KMS-11 (cell line): ENCODE data around the gene HBB.

Source experiments
- H2AFZ ChIP-seq: fragments of 200-600 bp; sonication (generic); 2 replicates; pipeline ENCODE4 v1.6.1; 2016; ENCODE audit warnings: antibody characterized with exemption, mixed run types, low read depth
- H3K27ac ChIP-seq: fragments of 200-600 bp; sonication (generic); 2 replicates; pipeline ENCODE4 v1.6.1; 2016; ENCODE audit warnings: mild to moderate bottlenecking, mixed run types
- H3K27me3 ChIP-seq: fragments of 200-600 bp; sonication (generic); 2 replicates; pipeline ENCODE4 v1.6.1; 2017; ENCODE audit warnings: mild to moderate bottlenecking, low read depth, mixed run types, moderate library complexity; ENCODE audit not compliant: insufficient read depth
- H3K36me3 ChIP-seq: fragments of 200-600 bp; sonication (generic); 2 replicates; pipeline ENCODE4 v1.6.1; 2017; ENCODE audit warnings: mild to moderate bottlenecking, mixed run types; ENCODE audit not compliant: insufficient read depth
- H3K4me1 ChIP-seq: fragments of 200-600 bp; sonication (generic); 2 replicates; pipeline ENCODE4 v1.6.1; 2016; ENCODE audit warnings: mild to moderate bottlenecking, low read depth, mixed run types; ENCODE audit not compliant: poor library complexity, severe bottlenecking
- H3K4me2 ChIP-seq: fragments of 200-600 bp; sonication (generic); 2 replicates; pipeline ENCODE4 v1.7.0; 2016; ENCODE audit warnings: mild to moderate bottlenecking, mixed run types
- H3K4me3 ChIP-seq: fragments of 200-600 bp; sonication (generic); IDR thresholded peaks from 2 replicates; pipeline ENCODE4 v1.6.1; 2017; ENCODE audit warnings: low read depth, low read length, mixed read lengths; ENCODE audit not compliant: insufficient read depth
- H3K79me2 ChIP-seq: fragments of 200-600 bp; sonication (generic); 2 replicates; pipeline ENCODE4 v1.6.1; 2016; ENCODE audit warnings: low read depth, mixed run types; ENCODE audit not compliant: insufficient read depth
- H3K9ac ChIP-seq: fragments of 200-600 bp; sonication (generic); 2 replicates; pipeline ENCODE4 v1.6.1; 2016; ENCODE audit warnings: mild to moderate bottlenecking, mixed run types
- H4K20me1 ChIP-seq: fragments of 200-600 bp; sonication (generic); 2 replicates; pipeline ENCODE4 v1.6.1; 2016; ENCODE audit warnings: mild to moderate bottlenecking, mixed run types; ENCODE audit not compliant: insufficient read depth
- CTCF ChIP-seq: fragments of 200-600 bp; sonication (generic); conservative IDR thresholded peaks from 2 replicates; pipeline ENCODE4 v1.6.1; 2017; ENCODE audit warnings: low read depth, mild to moderate bottlenecking, antibody characterized with exemption, low read length, moderate library complexity, mixed read lengths

Gene HBB

GRCh38 chr11:5240056-5240455 lies 13.2 kb upstream of the HBB start:
- Histone ChIP-seq H2AFZ (no peak overlapping the region), H3K36me3 (no peaks in the 10 kb centered on the region), H3K4me1 (peaks cover 18% of the 10 kb centered on the region), H3K27ac (no peak overlapping the region), H3K9ac (no peak overlapping the region), H3K4me2 (no peak overlapping the region), H4K20me1 (no peaks in the 10 kb centered on the region), H3K27me3 (no peaks in the 10 kb centered on the region), H3K79me2 (no peaks in the 10 kb centered on the region), H3K4me3 (no peak overlapping the region)
- TF ChIP-seq CTCF = no peak

GRCh38 chr11:5239046-5239445 lies 12.2 kb upstream of the HBB start:
- Histone ChIP-seq H3K9ac (no peak overlapping the region), H3K27me3 (no peaks in the 10 kb centered on the region), H3K27ac (no peak overlapping the region), H4K20me1 (no peaks in the 10 kb centered on the region), H3K36me3 (no peaks in the 10 kb centered on the region), H3K4me2 (no peak overlapping the region), H2AFZ (no peak overlapping the region), H3K4me3 (no peak overlapping the region), H3K4me1 (peaks cover 26% of the 10 kb centered on the region), H3K79me2 (no peaks in the 10 kb centered on the region)
- TF ChIP-seq CTCF = no peak

- Histone ChIP-seq H3K4me3 (no peak overlapping the region), H3K4me1 (peaks cover 31% of the 10 kb centered on the region), H4K20me1 (no peaks in the 10 kb centered on the region)
Observed at GRCh38 chr11:5238486-5238885, 11.6 kb upstream of the HBB start.

GRCh38 chr11:5237420-5237819 lies 10.5 kb upstream of the HBB start:
- no peak overlapping the region for H2AFZ ChIP-seq
- peaks cover 34% of the 10 kb centered on the region for H3K4me1 ChIP-seq
- H3K27ac ChIP-seq = no peak overlapping the region
- H3K4me3 ChIP-seq = no peak overlapping the region
- H3K36me3 ChIP-seq = no peaks in the 10 kb centered on the region
- no peak overlapping the region for H3K4me2 ChIP-seq
- no peak overlapping the region for H3K9ac ChIP-seq
- no peaks in the 10 kb centered on the region for H3K27me3 ChIP-seq
- no peaks in the 10 kb centered on the region for H3K79me2 ChIP-seq
- H4K20me1 ChIP-seq = no peaks in the 10 kb centered on the region
- TF ChIP-seq CTCF = no peak

More at GRCh38 chr11:5238486-5238885, 11.6 kb upstream of the HBB start:
- H3K36me3 ChIP-seq = no peaks in the 10 kb centered on the region
- TF ChIP-seq CTCF = no peak
- no peak overlapping the region for H3K9ac ChIP-seq
- H3K4me2 ChIP-seq = no peak overlapping the region
- H3K27me3 ChIP-seq = no peaks in the 10 kb centered on the region
- H2AFZ ChIP-seq = no peak overlapping the region
- H3K27ac ChIP-seq = no peak overlapping the region
- H3K79me2 ChIP-seq = no peaks in the 10 kb centered on the region
